ENCODE measurements around the gene ZNF613.

DNA sequence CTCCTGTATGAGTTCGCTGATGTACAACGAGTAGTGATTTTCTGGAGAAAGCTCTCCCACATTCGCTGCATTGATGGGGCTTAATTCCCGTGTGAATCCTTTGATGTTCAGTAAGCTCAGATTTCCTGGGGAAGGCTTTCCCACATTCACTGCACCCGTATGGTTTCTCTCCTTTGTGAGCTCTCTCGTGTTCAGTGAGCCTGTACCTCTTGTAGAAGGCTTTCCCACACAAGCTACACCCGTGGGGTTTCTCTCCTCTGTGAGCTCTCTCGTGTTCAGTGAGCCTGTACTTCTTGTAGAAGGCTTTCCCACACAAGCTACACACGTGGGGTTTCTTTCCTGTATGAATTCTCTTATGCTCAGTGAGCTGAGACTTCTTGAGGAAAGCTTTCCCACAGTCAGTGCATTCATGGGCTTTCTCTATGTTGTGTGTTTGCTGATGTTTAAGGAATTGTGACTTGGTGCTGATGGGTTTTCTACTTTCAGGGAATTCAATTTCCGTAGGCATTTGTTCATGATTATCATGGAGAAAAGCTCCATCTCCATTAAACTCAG is 36.0 kb upstream of the ZNF613 start:
- no peak for TF ChIP-seq RAD21 (IDR thresholded peaks at IDR 0.05; ENCODE audit: low read depth)
- TF ChIP-seq, protein P1, sequence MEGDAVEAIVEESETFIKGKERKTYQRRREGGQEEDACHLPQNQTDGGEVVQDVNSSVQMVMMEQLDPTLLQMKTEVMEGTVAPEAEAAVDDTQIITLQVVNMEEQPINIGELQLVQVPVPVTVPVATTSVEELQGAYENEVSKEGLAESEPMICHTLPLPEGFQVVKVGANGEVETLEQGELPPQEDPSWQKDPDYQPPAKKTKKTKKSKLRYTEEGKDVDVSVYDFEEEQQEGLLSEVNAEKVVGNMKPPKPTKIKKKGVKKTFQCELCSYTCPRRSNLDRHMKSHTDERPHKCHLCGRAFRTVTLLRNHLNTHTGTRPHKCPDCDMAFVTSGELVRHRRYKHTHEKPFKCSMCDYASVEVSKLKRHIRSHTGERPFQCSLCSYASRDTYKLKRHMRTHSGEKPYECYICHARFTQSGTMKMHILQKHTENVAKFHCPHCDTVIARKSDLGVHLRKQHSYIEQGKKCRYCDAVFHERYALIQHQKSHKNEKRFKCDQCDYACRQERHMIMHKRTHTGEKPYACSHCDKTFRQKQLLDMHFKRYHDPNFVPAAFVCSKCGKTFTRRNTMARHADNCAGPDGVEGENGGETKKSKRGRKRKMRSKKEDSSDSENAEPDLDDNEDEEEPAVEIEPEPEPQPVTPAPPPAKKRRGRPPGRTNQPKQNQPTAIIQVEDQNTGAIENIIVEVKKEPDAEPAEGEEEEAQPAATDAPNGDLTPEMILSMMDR (IDR thresholded peaks at IDR 0.05 in 2 of 3, conservative IDR thresholded peaks at IDR 0.05 in 1 of 3; ENCODE audit: borderline replicate concordance in 1 of 3, insufficient read depth in 1 of 3, low read depth in 2 of 3, low read length in 2 of 3): no peak
- TF ChIP-seq CEBPB (IDR thresholded peaks at IDR 0.05; ENCODE audit: low read depth): no peak
- TF ChIP-seq ELF1 (IDR thresholded peaks at IDR 0.05; ENCODE audit: borderline replicate concordance, low read depth): no peak
- TF ChIP-seq YY1 (IDR thresholded peaks at IDR 0.05; ENCODE audit: extremely low read depth, insufficient replicate concordance, low read depth, low read length): no peak
- no peak for TF ChIP-seq ATF3 (IDR thresholded peaks at IDR 0.05)
- TF ChIP-seq JUND (IDR thresholded peaks at IDR 0.05): no peak

Measured in HCT116 (cell line).